ENCODE results near the gene RPS21. TPM values are rescaled to one million over a fixed set of nuclear protein-coding genes. Genes with fewer than 3 reads are reported as not detected.

The RPS21 gene
- total RNA-seq, 1 donor from 2014 or later = 1,737 TPM

DNA sequence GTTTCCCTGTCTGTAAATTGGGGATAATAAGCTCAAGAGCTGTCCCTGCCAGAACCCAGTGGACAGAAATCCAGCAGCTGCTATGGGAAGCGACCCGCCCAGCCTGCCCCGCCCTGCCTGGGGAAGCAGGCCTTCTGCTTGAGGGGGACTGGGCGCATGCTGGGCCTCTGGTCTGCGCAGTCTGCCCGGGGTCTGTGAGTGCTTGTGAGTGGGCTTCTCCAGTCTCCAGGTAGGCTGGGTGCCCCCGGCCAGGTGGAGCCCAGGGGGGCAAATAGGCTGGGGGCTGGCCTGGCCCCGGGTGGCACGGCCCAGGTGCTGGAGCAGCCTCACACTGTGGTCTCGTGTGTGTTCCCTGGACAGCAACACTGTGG is 41.1 kb downstream of the RPS21 start:
- no peaks in the 10 kb centered on the region for H3K36me3 ChIP-seq (ENCODE audit: control insufficient read depth, insufficient read depth, low read length)
- H3K27me3 ChIP-seq (ENCODE audit: control insufficient read depth, insufficient read depth, low read length) = peaks cover 5% of the 10 kb centered on the region
- H3K4me3 ChIP-seq (ENCODE audit: low read depth, low read length) = no peak overlapping the region
- DNase-seq (ENCODE audit: low read depth) (no peak), FAIRE-seq (no peak)
- TF ChIP-seq, protein P1, sequence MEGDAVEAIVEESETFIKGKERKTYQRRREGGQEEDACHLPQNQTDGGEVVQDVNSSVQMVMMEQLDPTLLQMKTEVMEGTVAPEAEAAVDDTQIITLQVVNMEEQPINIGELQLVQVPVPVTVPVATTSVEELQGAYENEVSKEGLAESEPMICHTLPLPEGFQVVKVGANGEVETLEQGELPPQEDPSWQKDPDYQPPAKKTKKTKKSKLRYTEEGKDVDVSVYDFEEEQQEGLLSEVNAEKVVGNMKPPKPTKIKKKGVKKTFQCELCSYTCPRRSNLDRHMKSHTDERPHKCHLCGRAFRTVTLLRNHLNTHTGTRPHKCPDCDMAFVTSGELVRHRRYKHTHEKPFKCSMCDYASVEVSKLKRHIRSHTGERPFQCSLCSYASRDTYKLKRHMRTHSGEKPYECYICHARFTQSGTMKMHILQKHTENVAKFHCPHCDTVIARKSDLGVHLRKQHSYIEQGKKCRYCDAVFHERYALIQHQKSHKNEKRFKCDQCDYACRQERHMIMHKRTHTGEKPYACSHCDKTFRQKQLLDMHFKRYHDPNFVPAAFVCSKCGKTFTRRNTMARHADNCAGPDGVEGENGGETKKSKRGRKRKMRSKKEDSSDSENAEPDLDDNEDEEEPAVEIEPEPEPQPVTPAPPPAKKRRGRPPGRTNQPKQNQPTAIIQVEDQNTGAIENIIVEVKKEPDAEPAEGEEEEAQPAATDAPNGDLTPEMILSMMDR (IDR thresholded peaks at IDR 0.05; ENCODE audit: insufficient read depth, low read length, severe bottlenecking) = no peak

DNA sequence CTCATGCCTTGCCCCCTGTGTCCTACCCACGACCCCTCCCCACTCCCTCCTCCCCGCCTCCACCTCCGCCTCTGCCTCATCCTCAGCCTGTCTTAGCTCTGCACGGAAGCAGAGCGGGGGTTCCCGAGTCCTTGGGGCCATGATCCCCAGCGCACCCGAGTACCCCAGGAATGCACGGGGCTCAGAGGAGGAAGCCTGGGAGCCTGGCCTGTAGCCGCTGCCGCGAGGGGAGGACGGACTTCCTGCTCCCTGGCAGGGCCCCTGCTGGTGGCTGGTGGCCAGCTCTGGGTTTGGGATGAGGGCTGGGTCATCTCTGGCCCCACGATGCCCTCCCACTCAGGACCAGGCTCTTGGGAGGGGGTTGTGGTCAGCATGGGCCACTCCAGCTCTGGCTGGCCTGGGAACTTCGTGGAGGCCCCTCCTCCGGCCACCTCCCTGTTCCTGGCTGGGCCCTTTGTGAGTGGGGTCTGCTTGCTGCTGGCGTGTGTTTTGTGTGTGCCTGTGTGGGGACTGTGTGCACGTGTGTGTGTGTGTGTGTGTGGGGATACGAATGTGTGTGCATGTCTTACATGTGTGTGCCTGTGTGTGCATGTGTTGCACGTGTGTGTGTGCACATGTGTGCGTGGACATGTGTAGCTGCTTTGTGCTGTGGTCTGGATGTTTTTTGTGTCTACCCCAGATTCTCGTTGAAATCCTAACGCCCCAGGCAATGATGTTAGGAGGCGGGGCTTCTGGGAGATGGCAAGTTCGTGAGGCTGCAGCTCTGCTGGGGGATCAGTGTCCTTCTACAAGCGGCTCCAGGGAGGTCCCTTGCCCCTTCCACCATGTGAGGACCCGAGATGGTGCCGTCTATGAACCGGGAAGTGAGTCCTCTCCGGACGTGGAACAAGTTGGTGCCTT is 41.7 kb downstream of the RPS21 start:
- no peak for FAIRE-seq
- DNase-seq (ENCODE audit: low read depth) = no peak
- H3K36me3 ChIP-seq (ENCODE audit: control insufficient read depth, insufficient read depth, low read length) = no peaks in the 10 kb centered on the region
- TF ChIP-seq, protein P1 (IDR thresholded peaks at IDR 0.05; ENCODE audit: insufficient read depth, low read length, severe bottlenecking) = no peak
- H3K4me3 ChIP-seq (ENCODE audit: low read depth, low read length) = no peak overlapping the region
- H3K27me3 ChIP-seq (ENCODE audit: control insufficient read depth, insufficient read depth, low read length) = peaks cover 3% of the 10 kb centered on the region

DNA sequence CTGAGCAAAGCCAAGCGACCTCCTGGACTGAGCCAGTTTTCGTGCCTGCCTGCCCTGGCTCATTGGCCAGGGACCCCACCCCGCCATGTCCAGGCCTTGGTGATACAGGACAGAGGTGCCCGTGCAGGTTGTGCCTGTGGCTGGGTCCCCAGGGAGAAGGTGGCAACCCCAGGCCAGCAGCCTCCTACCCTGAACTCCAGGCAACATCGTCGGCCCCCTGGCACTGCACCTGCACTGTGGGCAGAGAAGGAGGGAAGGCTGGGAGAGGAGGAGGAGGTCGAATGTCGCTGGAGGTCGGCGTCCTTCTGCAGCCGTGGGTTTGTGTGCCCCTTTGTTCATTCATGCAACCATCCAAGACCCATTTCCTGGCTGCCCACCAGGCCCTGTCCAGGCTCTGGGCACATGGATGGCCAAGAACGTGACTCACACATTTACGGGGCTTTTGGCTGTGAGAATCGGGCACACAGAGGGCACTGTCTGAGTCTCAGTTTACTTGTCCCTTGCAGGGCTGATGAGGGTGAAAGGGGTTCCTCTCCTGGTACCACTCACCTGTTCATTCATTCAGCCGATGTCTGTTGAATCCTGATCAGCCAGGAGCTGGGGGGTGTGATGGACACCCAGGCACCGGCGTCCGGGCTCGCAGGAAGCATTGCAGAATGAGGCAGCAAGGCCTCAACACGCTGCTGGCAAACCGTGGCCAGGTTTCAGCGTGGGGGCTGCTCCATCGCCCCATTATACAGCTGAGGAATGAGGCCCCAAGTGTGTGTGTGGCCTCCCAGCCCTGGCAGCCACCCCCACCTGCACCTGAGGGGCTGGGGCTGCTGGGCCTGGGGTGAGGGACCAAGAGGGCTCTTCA is 42.8 kb downstream of the RPS21 start:
- H3K4me3 ChIP-seq (ENCODE audit: low read depth, low read length) = no peak overlapping the region
- DNase-seq (ENCODE audit: low read depth) (no peak), FAIRE-seq (no peak)
- TF ChIP-seq, protein P1 (IDR thresholded peaks at IDR 0.05; ENCODE audit: insufficient read depth, low read length, severe bottlenecking) = no peak
- H3K27me3 ChIP-seq (ENCODE audit: control insufficient read depth, insufficient read depth, low read length) = peaks cover 3% of the 10 kb centered on the region
- H3K36me3 ChIP-seq (ENCODE audit: control insufficient read depth, insufficient read depth, low read length) = no peaks in the 10 kb centered on the region

DNA sequence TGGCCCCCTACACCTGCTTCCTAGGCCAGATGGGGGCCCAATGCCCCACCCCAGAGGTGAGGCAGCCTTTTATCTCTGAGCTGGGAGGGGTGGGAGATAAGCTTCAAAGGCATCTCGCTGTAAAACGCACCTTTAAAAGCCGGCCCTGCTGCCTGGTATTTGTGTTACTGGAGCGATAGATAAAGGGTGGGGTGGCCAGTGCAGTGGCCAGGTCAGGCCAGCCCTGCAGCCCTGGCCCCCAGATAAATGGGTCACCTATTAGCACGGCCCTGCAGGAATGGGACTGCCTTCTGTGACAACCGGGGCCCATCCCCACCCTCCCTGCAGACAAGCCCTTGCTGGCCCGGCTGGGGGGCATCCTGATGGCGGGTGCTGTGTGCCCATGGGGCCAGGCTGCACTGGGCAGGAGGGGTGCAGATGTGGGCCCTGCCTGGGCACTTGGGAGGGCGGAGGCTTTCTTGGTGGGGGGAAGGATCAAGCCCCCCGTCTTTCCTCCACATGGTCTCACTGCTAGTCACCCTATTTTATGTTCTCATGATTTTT is 43.5 kb downstream of the RPS21 start:
- TF ChIP-seq, protein P1 (IDR thresholded peaks at IDR 0.05; ENCODE audit: insufficient read depth, low read length, severe bottlenecking) = no peak
- H3K4me3 ChIP-seq (ENCODE audit: low read depth, low read length) = no peak overlapping the region
- DNase-seq (ENCODE audit: low read depth) = no peak
- peaks cover 3% of the 10 kb centered on the region for H3K27me3 ChIP-seq (ENCODE audit: control insufficient read depth, insufficient read depth, low read length)
- no peak for FAIRE-seq
- no peaks in the 10 kb centered on the region for H3K36me3 ChIP-seq (ENCODE audit: control insufficient read depth, insufficient read depth, low read length)

DNA sequence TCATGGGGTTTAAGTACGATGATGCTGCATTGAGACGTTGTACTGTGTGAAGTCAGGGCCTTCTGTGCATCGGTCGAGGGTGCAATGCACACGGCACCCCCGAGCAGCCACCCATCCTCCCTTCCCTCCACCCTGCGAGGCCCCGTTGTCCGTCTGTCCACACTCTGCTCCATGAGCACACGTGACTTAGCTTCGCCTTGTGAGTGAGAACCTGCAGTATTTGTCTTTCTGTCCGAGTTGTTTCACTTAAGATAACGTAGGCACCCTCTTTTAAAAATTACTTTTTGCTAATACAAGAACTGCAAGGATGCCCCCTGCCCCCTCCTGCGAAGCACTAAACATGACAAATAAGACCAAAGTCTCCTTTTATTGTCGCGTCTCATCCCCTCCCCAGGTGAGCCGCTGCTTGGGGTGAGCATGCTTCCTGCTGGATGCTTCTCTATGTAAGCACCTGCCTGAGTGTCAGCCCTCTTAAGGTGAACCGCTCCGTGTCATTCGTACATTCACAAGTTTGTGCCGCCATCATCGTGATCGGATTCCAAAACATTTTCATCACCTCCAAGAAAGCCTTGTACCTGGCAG is 44.1 kb downstream of the RPS21 start:
- DNase-seq (ENCODE audit: low read depth) (no peak), FAIRE-seq (no peak)
- no peaks in the 10 kb centered on the region for H3K36me3 ChIP-seq (ENCODE audit: control insufficient read depth, insufficient read depth, low read length)
- H3K27me3 ChIP-seq (ENCODE audit: control insufficient read depth, insufficient read depth, low read length) = peaks cover 3% of the 10 kb centered on the region
- TF ChIP-seq, protein P1 (IDR thresholded peaks at IDR 0.05; ENCODE audit: insufficient read depth, low read length, severe bottlenecking) = no peak
- H3K4me3 ChIP-seq (ENCODE audit: low read depth, low read length) = no peak overlapping the region

Data from bronchial epithelial cell (primary cell).